Measurements from ENCODE around the gene LAG3. TPM values are rescaled to one million over a fixed set of nuclear protein-coding genes. Genes with fewer than 3 reads are reported as not detected.

The LAG3 gene
- total RNA-seq, 4 donors from 2014 or later: 0.68 to 1.4 TPM; not detected in 2

DNA sequence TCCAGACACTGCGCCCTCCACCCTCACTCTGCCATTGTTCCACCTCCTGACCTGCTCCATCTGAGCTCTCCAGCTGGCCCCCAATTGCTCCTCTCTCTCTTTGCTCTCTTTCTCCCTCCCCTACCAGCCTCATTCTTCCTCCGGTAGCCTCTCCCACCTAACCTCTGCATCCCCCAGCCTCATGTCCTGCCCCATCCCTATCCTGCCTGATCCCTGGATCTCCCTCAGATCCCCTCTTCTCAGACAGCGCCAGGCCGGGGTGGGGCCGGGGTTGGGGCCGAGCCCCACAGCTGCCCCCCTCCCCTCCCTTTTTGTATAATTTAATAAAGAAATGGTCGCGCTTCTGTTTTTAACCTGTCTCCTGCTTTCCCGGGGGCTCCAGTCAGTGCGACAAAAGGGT is 1.7 kb upstream of the LAG3 start:
- Histone ChIP-seq H3K27ac (peak overlapping the region; percentile 14 to 93 (median 58)), H3K36me3 (no peaks in the 10 kb centered on the region), H3K9me3 (no peaks in the 10 kb centered on the region), H3K4me1 (peaks cover 6 to 79% (median 55%) of the 10 kb centered on the region in 4 donors), H3K27me3 (no peaks in the 10 kb centered on the region), H3K4me3 (no peak overlapping the region)
- TF ChIP-seq POLR2AphosphoS5 (IDR thresholded peaks at IDR 0.05) (no peak), EP300 (IDR thresholded peaks at IDR 0.05; ENCODE audit: low read depth) (no peak), POLR2A (IDR thresholded peaks at IDR 0.05) (no peak)
- TF ChIP-seq, protein P1, sequence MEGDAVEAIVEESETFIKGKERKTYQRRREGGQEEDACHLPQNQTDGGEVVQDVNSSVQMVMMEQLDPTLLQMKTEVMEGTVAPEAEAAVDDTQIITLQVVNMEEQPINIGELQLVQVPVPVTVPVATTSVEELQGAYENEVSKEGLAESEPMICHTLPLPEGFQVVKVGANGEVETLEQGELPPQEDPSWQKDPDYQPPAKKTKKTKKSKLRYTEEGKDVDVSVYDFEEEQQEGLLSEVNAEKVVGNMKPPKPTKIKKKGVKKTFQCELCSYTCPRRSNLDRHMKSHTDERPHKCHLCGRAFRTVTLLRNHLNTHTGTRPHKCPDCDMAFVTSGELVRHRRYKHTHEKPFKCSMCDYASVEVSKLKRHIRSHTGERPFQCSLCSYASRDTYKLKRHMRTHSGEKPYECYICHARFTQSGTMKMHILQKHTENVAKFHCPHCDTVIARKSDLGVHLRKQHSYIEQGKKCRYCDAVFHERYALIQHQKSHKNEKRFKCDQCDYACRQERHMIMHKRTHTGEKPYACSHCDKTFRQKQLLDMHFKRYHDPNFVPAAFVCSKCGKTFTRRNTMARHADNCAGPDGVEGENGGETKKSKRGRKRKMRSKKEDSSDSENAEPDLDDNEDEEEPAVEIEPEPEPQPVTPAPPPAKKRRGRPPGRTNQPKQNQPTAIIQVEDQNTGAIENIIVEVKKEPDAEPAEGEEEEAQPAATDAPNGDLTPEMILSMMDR (IDR thresholded peaks at IDR 0.05): no peak
- WGBS, 2 donors (ENCODE audit: low coverage in 1 of 2): 84 to 87% methylated on average over 7 to 10 of the region's 10 CpGs
- intact Hi-C loops (cut with DNase I; ENCODE audit: low total_unique reads) (loop anchor here (10.0 kb wide), 1 partner anchor 156 kb away; no protein-coding TSS in a partner anchor), in situ Hi-C loops (cut with MboI; ENCODE audit: low pct_ligation_motif_present in 1 of 4, low pct_unique_long_range_greater_than_20kb in 1 of 4, low sequenced_read_pairs in 3 of 4) (no loop called here)
- DNase-seq: no peak

- no peak for TF ChIP-seq POLR2AphosphoS5 (IDR thresholded peaks at IDR 0.05)
- TF ChIP-seq, protein P1 (IDR thresholded peaks at IDR 0.05): no peak
- no peak for TF ChIP-seq POLR2A (IDR thresholded peaks at IDR 0.05)
- TF ChIP-seq EP300 (IDR thresholded peaks at IDR 0.05; ENCODE audit: low read depth): no peak
- no peak overlapping the region for H3K4me3 ChIP-seq
- peak overlapping the region; percentile 14 to 93 (median 58) for H3K27ac ChIP-seq
- DNase-seq: no peak
- intact Hi-C loops (cut with DNase I; ENCODE audit: low total_unique reads): loop anchor here (10.0 kb wide), 1 partner anchor 156 kb away; no protein-coding TSS in a partner anchor
- WGBS, 2 donors (ENCODE audit: low coverage in 1 of 2): 70 to 91% methylated on average over 3 to 4 of the region's 4 CpGs
- peaks cover 6 to 79% (median 52%) of the 10 kb centered on the region in 4 donors for H3K4me1 ChIP-seq
- H3K36me3 ChIP-seq: no peaks in the 10 kb centered on the region
- H3K9me3 ChIP-seq: no peaks in the 10 kb centered on the region
- H3K27me3 ChIP-seq: no peaks in the 10 kb centered on the region
- in situ Hi-C loops (cut with MboI; ENCODE audit: low pct_ligation_motif_present in 1 of 4, low pct_unique_long_range_greater_than_20kb in 1 of 4, low sequenced_read_pairs in 3 of 4): no loop called here
Observed at GRCh38 chr12:6771091-6771495, 1.2 kb upstream of the LAG3 start.

DNA sequence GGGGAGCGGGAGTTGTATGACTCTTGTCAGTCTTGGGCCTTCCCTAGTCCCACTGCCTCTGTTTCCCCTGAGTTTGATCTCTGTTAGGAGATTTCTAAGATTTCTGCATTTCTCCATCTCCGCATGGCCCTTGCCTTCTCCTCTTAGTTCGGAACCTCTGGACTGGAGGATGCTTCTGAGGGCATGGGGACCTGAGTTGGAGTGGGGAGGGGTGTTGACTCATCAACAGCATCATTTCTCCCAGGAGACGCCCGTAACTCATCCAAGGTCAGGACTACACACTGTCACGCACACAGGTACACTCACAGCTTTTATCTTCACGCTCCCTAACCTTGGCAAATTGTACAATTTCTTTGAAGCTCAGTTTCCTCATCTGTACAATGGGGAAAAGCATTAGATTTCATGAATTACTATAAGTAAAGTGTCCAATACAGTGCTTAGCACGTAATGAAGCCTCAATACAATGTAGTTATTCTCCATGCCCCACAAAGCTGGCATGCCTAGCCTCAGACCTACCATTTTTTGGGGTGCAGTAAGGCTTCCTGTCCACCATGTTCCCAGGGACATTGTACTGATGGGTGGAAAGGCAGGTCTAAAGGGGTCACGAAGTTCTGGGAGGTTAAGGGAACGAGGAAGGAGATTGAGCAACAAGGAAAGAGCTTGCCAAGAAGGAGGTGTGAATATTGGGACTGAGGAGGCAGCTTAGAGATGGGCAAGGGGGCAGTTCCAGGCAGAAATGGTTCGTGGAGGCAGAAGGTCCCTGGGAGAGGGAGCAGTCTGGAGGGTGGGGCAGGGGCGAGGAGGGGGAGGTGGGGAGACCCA is 600 bp upstream of the LAG3 start:
- in situ Hi-C loops (cut with MboI; ENCODE audit: low pct_ligation_motif_present in 1 of 4, low pct_unique_long_range_greater_than_20kb in 1 of 4, low sequenced_read_pairs in 3 of 4): no loop called here
- TF ChIP-seq POLR2A (IDR thresholded peaks at IDR 0.05) (no peak), POLR2AphosphoS5 (IDR thresholded peaks at IDR 0.05) (no peak), EP300 (IDR thresholded peaks at IDR 0.05; ENCODE audit: low read depth) (no peak)
- TF ChIP-seq, protein P1 (IDR thresholded peaks at IDR 0.05): no peak

More for the DNA sequence above, 600 bp upstream of the LAG3 start:
- H3K36me3 ChIP-seq: no peaks in the 10 kb centered on the region
- peak overlapping the region in 1 of 4 donors; percentile 35 for H3K4me3 ChIP-seq
- no peak for DNase-seq
- intact Hi-C loops (cut with DNase I; ENCODE audit: low total_unique reads): loop anchor here (10.0 kb wide), 1 partner anchor 157 kb away; no protein-coding TSS in a partner anchor
- peak overlapping the region; percentile 23 to 93 (median 58) for H3K27ac ChIP-seq
- H3K9me3 ChIP-seq: no peaks in the 10 kb centered on the region
- 71 to 72% methylated on average over 8 to 12 of the region's 12 CpGs for WGBS, 2 donors (ENCODE audit: low coverage in 1 of 2)
- H3K27me3 ChIP-seq: no peaks in the 10 kb centered on the region
- H3K4me1 ChIP-seq: peaks cover 6 to 81% (median 52%) of the 10 kb centered on the region in 4 donors
